GM21515 (cell line): ENCODE results near the gene TJP3.
"Not testable (repeated sequence)": the region's sequence is repeated elsewhere in the genome, so short reads cannot be mapped to it uniquely, and the experiment has no call there.

Experiments used
- ATAC-seq: cut with Tn5 transposase; IDR thresholded peaks from one replicate; pipeline ENCODE4 v1.9.1; 2021; ENCODE audit not compliant: unreplicated experiment

The TJP3 gene, protein sequence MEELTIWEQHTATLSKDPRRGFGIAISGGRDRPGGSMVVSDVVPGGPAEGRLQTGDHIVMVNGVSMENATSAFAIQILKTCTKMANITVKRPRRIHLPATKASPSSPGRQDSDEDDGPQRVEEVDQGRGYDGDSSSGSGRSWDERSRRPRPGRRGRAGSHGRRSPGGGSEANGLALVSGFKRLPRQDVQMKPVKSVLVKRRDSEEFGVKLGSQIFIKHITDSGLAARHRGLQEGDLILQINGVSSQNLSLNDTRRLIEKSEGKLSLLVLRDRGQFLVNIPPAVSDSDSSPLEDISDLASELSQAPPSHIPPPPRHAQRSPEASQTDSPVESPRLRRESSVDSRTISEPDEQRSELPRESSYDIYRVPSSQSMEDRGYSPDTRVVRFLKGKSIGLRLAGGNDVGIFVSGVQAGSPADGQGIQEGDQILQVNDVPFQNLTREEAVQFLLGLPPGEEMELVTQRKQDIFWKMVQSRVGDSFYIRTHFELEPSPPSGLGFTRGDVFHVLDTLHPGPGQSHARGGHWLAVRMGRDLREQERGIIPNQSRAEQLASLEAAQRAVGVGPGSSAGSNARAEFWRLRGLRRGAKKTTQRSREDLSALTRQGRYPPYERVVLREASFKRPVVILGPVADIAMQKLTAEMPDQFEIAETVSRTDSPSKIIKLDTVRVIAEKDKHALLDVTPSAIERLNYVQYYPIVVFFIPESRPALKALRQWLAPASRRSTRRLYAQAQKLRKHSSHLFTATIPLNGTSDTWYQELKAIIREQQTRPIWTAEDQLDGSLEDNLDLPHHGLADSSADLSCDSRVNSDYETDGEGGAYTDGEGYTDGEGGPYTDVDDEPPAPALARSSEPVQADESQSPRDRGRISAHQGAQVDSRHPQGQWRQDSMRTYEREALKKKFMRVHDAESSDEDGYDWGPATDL

DNA sequence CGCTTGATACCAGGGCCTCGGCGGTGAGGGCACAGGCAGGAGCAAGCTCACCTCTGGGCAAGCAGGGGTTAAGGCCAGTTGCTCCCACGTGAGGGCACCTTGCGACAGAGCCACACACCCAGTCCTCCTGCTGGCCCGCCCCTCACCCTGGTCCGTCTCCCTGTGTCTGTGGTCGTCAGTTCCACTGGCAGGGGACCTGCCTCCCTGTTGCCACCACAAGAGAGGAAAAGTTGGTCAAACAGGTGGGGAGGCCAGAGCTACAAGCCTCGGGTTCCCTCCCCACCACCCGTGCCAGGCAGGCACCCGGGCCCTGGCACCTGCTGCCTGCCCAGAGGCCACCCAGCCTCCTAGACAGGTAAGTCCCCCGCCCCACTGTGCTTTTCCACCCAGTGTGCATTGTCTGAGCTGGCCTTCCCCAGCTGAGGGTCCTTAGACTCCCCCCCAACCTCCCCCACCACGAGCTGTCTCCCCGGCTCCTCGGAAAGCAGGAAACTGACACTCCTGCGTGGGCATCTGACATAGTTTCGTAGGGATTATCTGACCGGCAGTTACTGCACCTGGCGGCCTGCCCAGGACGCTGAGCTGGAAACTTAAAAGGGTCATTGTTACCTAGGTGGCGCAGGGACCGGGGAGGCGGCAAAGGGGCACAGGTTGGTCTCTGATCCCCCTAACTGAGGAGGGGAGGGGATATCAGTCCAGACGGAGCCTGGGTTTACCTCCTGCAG, at the start of gene TJP3:
Gene TJP3, plus strand, starts transcription at position 178 of the 725 bp plus-strand sequence. CDS start 20,049 bp downstream, outside the sequence.
- no peak for ATAC-seq

- ATAC-seq = no peak
Observed at GRCh38 chr19:3658870-3659745, 49.1 kb upstream of the TJP3 start.

DNA sequence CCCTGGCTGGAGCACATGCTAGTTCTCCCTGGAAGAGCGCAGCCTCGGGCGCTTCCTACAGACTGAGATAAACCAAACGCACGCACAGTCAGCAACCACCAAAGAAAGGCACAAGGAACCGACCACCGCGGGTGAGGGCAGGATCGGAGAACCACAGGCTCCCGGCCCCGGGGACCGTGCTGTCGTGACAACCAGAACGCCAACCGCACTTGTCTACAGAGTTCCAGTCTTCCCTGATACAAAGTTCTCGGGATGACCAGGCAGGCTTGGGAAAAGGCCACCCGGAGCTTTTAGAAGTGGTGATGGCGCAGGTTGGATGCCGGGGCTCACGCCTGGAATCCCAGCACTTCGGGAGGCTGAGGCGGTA, 48.5 kb upstream of the TJP3 start:
- ATAC-seq = no peak

DNA sequence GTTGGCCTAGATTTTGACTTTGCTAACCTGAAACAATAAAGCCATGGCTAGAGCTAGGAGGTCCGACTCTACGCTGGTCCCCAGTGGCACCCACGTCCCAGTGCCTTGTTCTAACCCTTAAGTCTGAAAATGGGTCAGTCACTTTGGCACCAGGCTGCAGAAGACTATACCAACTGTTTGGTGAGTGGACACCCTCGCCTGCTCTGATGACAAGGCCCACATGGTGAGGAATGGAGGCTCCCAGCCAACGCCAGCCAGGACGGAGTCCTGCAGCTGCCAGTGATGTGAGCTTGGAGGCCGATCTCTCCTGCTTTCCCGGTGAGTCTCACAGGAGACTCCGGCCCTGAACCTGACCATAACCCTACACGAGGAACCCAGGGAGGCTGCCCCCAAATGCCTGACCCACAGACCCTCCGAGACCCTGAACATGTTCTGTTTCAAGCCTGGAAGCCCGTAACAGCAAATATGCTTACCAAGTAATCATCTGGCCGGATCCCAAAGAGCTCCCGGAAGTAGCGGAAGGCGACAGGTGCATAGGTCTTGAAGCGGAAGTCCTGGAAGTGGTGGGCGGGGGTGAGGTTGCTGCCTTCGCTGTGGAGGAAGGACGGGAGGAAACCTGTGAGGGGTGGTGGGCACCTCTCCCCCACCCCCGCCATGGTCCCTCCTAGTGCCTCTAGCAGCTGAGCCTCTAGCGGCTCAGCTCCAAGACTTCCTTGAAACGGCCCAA, 47.5 kb upstream of the TJP3 start:
- ATAC-seq = no peak

- ATAC-seq = no peak
Observed at GRCh38 chr19:3661284-3662238, 46.6 kb upstream of the TJP3 start.

- no peak for ATAC-seq
Observed at GRCh38 chr19:3663838-3664237, 44.3 kb upstream of the TJP3 start.

DNA sequence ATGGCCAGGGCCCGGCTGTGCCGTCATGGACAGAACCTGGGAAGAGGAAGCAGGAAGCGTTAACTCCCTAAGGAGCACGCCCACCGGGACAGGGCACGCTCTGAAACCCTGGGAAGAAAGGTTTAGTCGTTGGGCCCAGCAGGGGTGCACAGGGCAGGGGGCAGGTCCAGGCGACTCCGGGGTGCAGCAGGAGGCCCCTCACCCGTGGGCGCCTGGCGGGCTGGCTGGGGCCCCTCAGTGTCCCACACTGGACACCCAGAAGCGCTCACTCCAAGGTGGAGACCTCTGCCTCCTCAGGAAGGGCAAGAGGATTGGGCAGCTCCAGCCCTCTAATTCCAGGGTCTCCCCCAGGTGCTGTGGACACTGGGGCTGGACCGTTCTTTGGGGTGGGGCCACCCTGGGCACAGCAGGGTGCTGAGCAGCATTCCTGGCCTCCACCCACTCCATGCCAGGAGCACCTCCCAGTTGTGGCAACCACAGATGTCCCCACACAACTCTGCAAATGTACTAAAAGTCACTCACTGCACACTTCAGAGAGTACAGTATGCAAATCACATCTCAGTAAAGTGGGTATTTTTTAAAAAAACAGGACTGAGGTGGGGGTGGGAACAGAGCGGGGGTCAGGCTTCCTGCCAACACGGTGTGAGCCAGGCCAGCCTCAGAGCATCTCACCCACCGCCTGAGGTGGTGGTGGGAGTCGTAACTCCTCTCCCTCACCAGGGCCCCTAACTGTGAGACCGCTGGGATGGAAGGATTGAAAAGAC, 43.1 kb upstream of the TJP3 start:
- ATAC-seq = no peak

- no peak for ATAC-seq
Observed at GRCh38 chr19:3665681-3666544, 42.3 kb upstream of the TJP3 start.

GRCh38 chr19:3666545-3666856, 41.7 kb upstream of the TJP3 start:
- not testable (repeated sequence) for ATAC-seq

GRCh38 chr19:3667037-3667638, 41.0 kb upstream of the TJP3 start:
- ATAC-seq = no peak

DNA sequence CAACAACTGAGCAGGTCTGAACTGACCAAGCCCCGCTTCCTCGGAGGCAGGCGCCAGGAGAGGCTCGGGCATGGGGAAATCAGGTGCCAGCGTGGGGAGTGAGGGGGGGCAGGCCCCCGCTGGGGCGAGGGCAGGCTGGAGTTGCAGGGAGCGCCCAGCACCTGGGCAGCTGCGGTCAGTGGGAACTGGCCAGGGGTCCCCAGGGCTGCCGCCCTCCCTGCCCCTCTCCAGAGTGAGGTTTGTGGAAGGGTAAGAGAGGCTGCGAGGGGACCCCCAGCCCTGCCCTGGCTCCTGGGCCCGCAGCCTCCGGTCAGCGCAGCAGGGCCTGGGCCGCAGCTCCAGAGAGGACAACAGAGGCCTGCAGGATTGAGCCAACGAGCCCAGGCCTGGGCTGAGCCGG, 40.4 kb upstream of the TJP3 start:
- no peak for ATAC-seq

GRCh38 chr19:3668331-3669081, 39.7 kb upstream of the TJP3 start:
- no peak for ATAC-seq

GRCh38 chr19:3669082-3669946, 38.9 kb upstream of the TJP3 start:
- no peak for ATAC-seq

GRCh38 chr19:3669947-3670795, 38.0 kb upstream of the TJP3 start:
- no peak for ATAC-seq
